Activated CD8-positive, alpha-beta T cell treated with anti-CD3 and anti-CD28 coated beads, Interleukin-2, amount 10 ng/mL, durations not matched to agents 7 days and 5 days (primary cell): ENCODE measurements around the gene CHD6. TPM values are rescaled to one million over a fixed set of nuclear protein-coding genes. Genes with fewer than 3 reads are reported as not detected.

Experiments
- ATAC-seq: fragments of 150-1000 bp; cut with Tn5 transposase; one replicate; pipeline ENCODE4 v1.10.0; 2021; ENCODE audit warnings: moderate library complexity
- CTCF ChIA-PET: fragments of 350-600 bp; sonication (Branson Sonifier 250); formaldehyde crosslinking; loops from one replicate; lab custom pipeline; 2021; ENCODE audit warnings: antibody characterized with exemption; lab: Charles Lee
- POLR2A ChIA-PET: fragments of 350-600 bp; sonication (Branson Sonifier 250); formaldehyde crosslinking; loops from one replicate; lab custom pipeline; 2021; ENCODE audit warnings: antibody characterized with exemption; lab: Charles Lee
- DNase-seq: peaks from one replicate; pipeline ENCODE4 v3.0.0-alpha.2; 2020
- H3K27ac Mint-ChIP-seq: one replicate; pipeline ENCODE4 v1.8.0; 2021; ENCODE audit warnings: mild to moderate bottlenecking, mixed read lengths
- H3K27me3 Mint-ChIP-seq: one replicate; pipeline ENCODE4 v1.8.0; 2021; ENCODE audit warnings: low read depth, mixed read lengths
- H3K36me3 Mint-ChIP-seq: one replicate; pipeline ENCODE4 v1.8.0; 2021; ENCODE audit warnings: low read depth, mixed read lengths
- H3K4me1 Mint-ChIP-seq: one replicate; pipeline ENCODE4 v1.8.0; 2021; ENCODE audit warnings: low read depth, mixed read lengths
- H3K4me3 Mint-ChIP-seq: one replicate; pipeline ENCODE4 v1.8.0; 2021; ENCODE audit warnings: mild to moderate bottlenecking, mixed read lengths
- H3K9me3 Mint-ChIP-seq: one replicate; pipeline ENCODE4 v1.8.0; 2022; ENCODE audit warnings: mixed read lengths; ENCODE audit not compliant: insufficient read depth
- total RNA-seq, 2 experiments: library from RNA; stranded (reverse); gene quantifications; one replicate each; pipeline ENCODE4 v1.2.3, GENCODE V29; 2021

CHD6 gene, protein sequence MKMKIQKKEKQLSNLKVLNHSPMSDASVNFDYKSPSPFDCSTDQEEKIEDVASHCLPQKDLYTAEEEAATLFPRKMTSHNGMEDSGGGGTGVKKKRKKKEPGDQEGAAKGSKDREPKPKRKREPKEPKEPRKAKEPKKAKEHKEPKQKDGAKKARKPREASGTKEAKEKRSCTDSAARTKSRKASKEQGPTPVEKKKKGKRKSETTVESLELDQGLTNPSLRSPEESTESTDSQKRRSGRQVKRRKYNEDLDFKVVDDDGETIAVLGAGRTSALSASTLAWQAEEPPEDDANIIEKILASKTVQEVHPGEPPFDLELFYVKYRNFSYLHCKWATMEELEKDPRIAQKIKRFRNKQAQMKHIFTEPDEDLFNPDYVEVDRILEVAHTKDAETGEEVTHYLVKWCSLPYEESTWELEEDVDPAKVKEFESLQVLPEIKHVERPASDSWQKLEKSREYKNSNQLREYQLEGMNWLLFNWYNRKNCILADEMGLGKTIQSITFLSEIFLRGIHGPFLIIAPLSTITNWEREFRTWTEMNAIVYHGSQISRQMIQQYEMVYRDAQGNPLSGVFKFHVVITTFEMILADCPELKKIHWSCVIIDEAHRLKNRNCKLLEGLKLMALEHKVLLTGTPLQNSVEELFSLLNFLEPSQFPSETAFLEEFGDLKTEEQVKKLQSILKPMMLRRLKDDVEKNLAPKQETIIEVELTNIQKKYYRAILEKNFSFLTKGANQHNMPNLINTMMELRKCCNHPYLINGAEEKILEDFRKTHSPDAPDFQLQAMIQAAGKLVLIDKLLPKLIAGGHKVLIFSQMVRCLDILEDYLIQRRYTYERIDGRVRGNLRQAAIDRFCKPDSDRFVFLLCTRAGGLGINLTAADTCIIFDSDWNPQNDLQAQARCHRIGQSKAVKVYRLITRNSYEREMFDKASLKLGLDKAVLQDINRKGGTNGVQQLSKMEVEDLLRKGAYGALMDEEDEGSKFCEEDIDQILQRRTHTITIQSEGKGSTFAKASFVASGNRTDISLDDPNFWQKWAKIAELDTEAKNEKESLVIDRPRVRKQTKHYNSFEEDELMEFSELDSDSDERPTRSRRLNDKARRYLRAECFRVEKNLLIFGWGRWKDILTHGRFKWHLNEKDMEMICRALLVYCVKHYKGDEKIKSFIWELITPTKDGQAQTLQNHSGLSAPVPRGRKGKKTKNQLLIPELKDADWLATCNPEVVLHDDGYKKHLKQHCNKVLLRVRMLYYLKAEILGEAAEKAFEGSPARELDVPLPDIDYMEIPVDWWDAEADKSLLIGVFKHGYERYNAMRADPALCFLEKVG (N-terminal part only)
- 10 to 100 TPM; 29.1 to 32.2 TPM for total RNA-seq

DNA sequence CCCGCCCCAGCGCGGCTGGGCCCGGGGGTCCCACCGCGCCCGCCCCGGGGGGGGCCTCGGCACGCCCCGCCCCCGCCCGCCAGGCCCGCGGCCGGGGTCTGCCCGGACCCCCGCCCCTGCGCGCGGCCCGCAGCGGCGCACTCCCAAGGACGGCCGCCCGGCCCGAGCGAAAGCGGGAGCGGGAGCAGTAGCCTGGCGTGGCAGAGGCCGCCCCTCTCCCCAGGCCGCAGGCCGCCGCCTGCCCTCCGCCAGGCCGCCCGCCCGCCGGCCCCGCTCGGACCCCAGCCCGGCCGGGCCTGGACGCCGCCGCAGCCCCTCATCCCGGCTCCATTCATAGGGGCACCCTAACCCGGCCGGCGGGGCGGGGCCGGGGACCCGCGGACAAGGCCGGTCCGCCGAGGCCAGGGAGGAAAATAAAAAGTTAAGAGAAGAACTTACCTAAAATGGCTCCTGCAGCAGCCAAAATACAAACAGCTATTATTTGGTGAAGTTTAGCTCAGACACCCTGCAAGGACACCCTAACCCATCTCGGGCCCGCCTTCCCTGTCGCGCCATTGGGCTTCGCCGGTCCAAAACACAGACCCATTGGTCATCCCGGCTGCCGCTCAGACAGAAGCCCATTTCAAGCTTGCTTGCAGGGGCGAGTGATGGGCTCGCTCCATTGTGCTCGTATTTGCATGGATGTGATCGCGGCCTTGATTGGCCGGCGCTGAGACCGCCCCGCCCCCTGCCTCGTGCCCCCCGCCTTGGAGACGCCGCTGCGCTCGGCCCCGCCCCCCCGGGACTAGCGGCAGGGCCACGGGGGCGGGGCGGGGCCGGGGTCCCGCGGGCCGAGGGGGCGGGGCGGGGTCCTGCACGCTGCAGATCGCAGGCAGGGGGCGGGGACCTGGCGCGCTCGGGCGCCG is at the start of gene CHD6:
TSS of gene CHD6 (minus strand) at position 476 of the 905 bp plus-strand sequence. CDS start 67,040 bp downstream, outside the sequence.
- no peaks in the 10 kb centered on the region for H3K36me3 Mint-ChIP-seq
- H3K27me3 Mint-ChIP-seq: peaks cover 15% of the 10 kb centered on the region
- H3K27ac Mint-ChIP-seq: peak within 1 kb of the TSS; percentile 80
- peak; percentile 100 for ATAC-seq
- POLR2A ChIA-PET: interaction anchor here (0.9 to 1.6 kb wide), 5 partner anchors 11 to 209 kb away, joined by 3 to 8 read pairs (median 4); no protein-coding TSS in a partner anchor
- H3K4me3 Mint-ChIP-seq: peak within 1 kb of the TSS; percentile 80
- no peaks in the 10 kb centered on the region for H3K9me3 Mint-ChIP-seq
- peak; percentile 99 for DNase-seq
- CTCF ChIA-PET: interaction anchor here (0.7 to 2.6 kb wide), 5 partner anchors 10 to 165 kb away, joined by 3 to 10 read pairs (median 3); no protein-coding TSS in a partner anchor
- peaks cover 37% of the 10 kb centered on the region for H3K4me1 Mint-ChIP-seq

DNA sequence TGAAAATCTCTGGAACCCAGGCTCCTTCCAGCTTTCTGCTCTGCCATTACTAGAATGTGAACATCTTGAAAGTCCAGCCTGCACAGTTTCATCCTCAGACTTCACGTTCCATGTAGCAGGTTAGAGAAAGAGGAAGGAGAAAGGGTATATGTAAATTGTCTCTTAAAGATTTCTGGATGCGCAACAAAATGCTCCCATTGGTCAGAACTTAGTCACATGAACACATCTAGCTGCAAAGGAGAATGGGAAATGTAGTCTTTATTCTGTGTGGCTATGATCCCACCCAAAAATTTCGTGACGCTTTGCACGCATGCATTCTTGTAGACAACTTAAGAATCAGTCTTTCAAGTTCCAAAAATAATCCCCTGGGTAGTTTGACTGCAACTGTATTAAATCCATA is 46.4 kb upstream of the CHD6 start:
- POLR2A ChIA-PET: no interaction called here

DNA sequence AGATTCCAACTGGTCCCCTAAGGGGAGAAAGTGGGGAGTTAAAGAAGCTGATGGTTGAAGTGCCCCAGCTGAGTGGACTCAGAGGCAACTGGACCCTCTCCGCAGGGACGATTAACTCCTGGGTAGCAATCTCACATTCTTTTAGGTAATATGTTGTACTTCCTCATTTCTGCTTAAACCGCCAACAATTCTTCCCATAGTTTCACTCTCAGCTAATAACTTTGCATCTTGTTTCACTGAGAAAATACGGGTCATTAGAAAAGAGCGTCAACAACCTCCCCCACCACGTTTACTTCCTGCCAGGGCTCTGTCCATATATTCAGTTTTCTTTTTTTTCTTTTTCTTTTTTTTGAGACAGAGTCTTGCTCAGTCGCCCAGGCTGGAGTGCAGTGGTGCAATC is 39.5 kb upstream of the CHD6 start:
- Mint-ChIP-seq H3K36me3 (no peaks in the 10 kb centered on the region), H3K4me3 (no peak overlapping the region), H3K27me3 (peaks cover 12% of the 10 kb centered on the region), H3K4me1 (peaks cover 8% of the 10 kb centered on the region), H3K9me3 (no peaks in the 10 kb centered on the region), H3K27ac (no peak overlapping the region)
- ATAC-seq: no peak
- DNase-seq: no peak
- ChIA-PET CTCF (no interaction called here), POLR2A (no interaction called here)

More for the DNA sequence above, 46.4 kb upstream of the CHD6 start:
- peaks cover 21% of the 10 kb centered on the region for H3K27me3 Mint-ChIP-seq
- no peaks in the 10 kb centered on the region for H3K9me3 Mint-ChIP-seq
- no peak overlapping the region for H3K4me3 Mint-ChIP-seq
- DNase-seq: no peak
- no peaks in the 10 kb centered on the region for H3K36me3 Mint-ChIP-seq
- H3K4me1 Mint-ChIP-seq: peaks cover 3% of the 10 kb centered on the region
- ATAC-seq: no peak
- CTCF ChIA-PET: no interaction called here
- H3K27ac Mint-ChIP-seq: no peak overlapping the region

DNA sequence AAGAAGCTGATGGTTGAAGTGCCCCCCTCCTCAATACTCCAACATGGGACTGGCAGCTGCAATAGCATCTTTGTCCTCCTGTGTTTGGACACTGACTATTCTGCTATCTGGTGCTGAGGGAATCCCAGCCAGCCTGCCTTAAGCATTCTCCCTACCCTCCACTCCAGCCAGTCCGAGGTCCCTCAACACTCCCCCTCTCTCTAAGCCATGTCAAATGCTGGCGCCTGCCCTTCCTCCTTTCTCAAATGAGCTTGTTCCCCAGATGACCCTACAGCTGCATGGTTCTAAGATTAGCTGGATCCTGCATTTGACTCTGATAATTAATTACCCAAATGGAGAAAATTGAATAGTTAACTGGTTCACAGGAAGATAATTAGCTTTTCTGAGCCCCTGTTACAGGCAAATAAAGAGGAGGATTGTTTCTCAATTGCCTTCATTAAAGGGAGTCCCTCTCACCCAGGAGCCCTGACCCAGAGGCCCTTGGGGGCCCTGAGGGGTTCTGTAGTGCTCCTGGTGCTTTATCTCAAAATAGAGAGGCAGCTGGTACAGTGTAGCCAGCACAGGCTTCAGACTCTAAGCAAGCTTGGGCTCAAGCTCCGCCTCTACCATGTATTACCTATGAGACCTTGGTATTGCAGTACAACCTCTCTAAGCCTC is 37.9 kb upstream of the CHD6 start:
- no peak overlapping the region for H3K4me3 Mint-ChIP-seq
- no peaks in the 10 kb centered on the region for H3K9me3 Mint-ChIP-seq
- H3K36me3 Mint-ChIP-seq: no peaks in the 10 kb centered on the region
- ATAC-seq (no peak), DNase-seq (no peak)
- H3K4me1 Mint-ChIP-seq: peaks cover 8% of the 10 kb centered on the region
- ChIA-PET POLR2A (no interaction called here), CTCF (no interaction called here)
- no peak overlapping the region for H3K27ac Mint-ChIP-seq
- peaks cover 6% of the 10 kb centered on the region for H3K27me3 Mint-ChIP-seq

DNA sequence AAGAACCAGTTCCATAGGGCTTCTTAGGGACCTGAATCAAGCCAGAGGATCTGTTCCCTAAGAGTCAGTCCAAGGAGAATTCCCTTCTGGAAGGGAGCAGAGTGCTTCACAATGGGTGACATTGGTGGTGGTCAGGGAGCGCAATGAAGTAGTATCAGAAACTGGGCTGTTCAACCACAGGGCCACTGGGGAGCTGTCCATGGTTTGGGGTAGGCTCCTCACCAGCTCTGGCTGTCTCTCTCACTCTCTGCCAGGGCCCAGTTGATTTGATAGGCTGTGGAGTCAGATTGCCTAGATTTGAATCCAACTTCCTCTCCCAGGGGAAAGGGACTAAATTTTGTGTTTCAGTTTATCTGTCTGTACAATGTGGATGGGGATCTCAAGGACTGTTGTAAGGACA is 36.7 kb upstream of the CHD6 start:
- ATAC-seq: no peak
- peaks cover 8% of the 10 kb centered on the region for H3K4me1 Mint-ChIP-seq

DNA sequence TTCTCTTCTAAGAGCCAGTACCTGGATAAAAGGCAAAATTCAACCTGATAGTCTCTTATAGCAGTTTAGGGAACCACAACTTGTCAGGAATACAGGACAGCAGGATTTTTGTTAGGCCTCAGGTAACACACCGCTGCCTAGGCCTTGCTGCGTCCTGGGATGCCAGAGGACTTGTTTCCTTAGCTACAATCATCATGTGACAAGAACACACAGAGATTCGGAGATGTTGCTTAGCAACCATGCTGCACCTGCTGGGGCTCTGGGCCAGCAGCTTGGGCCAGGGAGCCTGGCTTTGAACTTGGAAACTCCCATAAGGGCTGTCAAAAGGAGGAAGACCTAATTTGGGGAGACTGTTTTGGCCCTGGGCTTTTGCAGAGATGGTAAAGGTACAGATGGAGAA is 36.1 kb upstream of the CHD6 start:
- Mint-ChIP-seq H3K9me3 (no peaks in the 10 kb centered on the region), H3K4me1 (peaks cover 3% of the 10 kb centered on the region), H3K36me3 (no peaks in the 10 kb centered on the region), H3K27me3 (peaks cover 3% of the 10 kb centered on the region), H3K4me3 (no peak overlapping the region), H3K27ac (no peak overlapping the region)
- CTCF ChIA-PET: no interaction called here
- DNase-seq (no peak), ATAC-seq (no peak)
- POLR2A ChIA-PET: no interaction called here

More for the DNA sequence above, 36.7 kb upstream of the CHD6 start:
- no peaks in the 10 kb centered on the region for H3K9me3 Mint-ChIP-seq
- DNase-seq: peak; percentile 22
- H3K4me3 Mint-ChIP-seq: no peak overlapping the region
- POLR2A ChIA-PET: no interaction called here
- H3K27me3 Mint-ChIP-seq: peaks cover 3% of the 10 kb centered on the region
- H3K27ac Mint-ChIP-seq: no peak overlapping the region
- CTCF ChIA-PET: no interaction called here
- H3K36me3 Mint-ChIP-seq: no peaks in the 10 kb centered on the region

DNA sequence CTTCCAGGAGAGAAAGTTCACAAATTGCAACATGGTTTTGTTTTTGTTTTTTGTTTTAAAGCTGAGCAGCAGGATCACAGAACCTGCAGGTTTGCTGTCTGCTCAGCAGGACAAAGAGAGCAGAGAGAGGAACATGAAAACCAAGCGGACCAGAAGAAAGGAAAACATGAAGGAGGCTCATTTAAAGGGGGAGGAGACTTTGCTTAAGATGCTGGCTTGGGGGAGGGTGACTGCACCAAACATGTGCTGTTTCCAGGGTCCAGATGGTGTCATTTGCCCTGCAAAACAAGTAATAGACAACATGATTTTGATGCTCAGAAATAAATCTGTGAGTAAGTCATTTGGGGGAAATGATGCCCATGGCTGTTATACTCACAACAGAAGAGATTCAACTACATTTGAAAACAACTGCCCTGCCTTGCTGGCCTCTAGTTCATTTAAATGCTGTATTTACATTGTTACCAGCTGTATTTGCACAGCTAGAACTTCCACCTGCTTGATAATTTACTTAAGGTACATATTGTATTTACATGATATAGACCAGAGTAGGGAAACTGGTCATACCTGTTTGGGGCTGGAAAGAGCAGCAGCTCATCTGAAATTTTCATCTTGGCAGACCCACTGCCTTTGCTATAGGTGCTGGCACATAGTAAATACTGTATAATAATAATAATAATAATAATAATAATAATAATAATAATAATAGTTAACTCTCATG is 32.2 kb upstream of the CHD6 start:
- Mint-ChIP-seq H3K4me3 (no peak overlapping the region), H3K9me3 (no peaks in the 10 kb centered on the region), H3K36me3 (no peaks in the 10 kb centered on the region), H3K4me1 (no peaks in the 10 kb centered on the region), H3K27ac (no peak overlapping the region), H3K27me3 (peaks cover 2% of the 10 kb centered on the region)
- CTCF ChIA-PET: no interaction called here
- no peak for DNase-seq
- ATAC-seq: no peak
- POLR2A ChIA-PET: no interaction called here

DNA sequence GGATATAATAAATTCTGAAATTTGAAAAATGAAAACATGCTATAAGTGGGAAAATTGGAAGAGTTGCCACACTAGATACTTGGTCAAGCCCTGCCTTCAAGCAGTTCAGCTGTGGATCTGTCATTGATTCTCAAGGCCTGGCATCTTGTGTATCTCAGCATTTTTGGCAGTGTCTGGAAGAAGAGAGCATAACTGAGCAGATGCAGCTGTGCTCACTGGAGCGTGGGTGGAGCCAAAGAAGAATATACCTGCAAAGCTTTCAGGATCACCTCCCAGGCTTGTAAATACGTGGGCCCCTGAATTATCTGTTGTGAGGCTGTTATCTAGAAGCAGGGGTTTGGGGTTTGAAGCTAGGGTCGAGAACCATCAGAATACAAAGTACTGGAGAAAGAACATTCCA is 31.3 kb upstream of the CHD6 start:
- H3K36me3 Mint-ChIP-seq: no peaks in the 10 kb centered on the region
- CTCF ChIA-PET: no interaction called here
- H3K27ac Mint-ChIP-seq: no peak overlapping the region

DNA sequence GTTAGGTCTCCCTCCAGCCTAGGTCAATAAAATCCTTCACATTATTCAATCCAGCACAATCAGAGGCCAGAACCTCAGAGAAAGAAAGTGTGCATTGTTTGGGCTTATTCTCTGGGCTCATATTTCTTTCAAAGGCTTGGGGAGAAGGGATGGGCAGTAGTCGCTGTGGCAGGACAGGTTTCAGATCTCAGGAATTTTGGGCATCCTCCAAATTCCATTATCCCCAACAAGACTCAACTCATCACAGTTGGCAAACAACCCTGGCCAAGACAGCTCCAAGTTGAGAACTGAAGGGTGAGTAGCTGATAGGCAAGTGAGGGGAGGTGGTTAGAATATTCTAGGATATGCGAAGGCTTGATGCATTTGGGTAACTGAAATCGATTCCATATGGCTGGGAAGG is 27.2 kb upstream of the CHD6 start:
- Mint-ChIP-seq H3K27ac (no peak overlapping the region), H3K9me3 (no peaks in the 10 kb centered on the region), H3K4me1 (no peaks in the 10 kb centered on the region), H3K4me3 (no peak overlapping the region), H3K36me3 (no peaks in the 10 kb centered on the region), H3K27me3 (peaks cover 8% of the 10 kb centered on the region)
- POLR2A ChIA-PET: no interaction called here
- no peak for ATAC-seq
- DNase-seq: no peak
- CTCF ChIA-PET: no interaction called here

More for the DNA sequence above, 31.3 kb upstream of the CHD6 start:
- Mint-ChIP-seq H3K27me3 (peaks cover 2% of the 10 kb centered on the region), H3K9me3 (no peaks in the 10 kb centered on the region), H3K4me3 (no peak overlapping the region), H3K4me1 (no peaks in the 10 kb centered on the region)
- no peak for ATAC-seq
- no peak for DNase-seq
- POLR2A ChIA-PET: no interaction called here

DNA sequence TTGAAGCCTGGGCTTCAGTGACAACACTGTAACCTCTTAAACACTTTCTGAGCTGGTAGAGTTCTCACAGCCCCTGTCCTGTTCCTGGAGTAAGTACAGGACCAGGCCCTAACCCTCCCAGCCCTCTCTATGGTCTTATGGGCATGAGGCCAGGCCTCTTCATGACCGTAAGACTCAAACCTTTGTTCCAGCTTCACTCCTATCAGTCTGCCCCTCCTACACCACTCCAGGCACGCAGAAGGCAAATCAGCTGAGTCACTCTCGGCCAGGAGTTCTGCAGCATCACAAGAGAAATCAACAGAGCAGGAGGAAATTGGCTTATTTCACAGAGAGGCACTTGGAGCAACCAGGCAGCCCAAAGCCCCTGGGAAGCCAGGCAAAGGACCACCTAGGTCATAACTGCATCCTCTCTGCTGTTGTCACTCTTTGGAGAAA is 25.3 kb upstream of the CHD6 start:
- H3K36me3 Mint-ChIP-seq: no peaks in the 10 kb centered on the region
- DNase-seq (no peak), ATAC-seq (no peak)
- CTCF ChIA-PET: no interaction called here
- H3K4me1 Mint-ChIP-seq: no peaks in the 10 kb centered on the region
- POLR2A ChIA-PET: no interaction called here
- peaks cover 18% of the 10 kb centered on the region for H3K27me3 Mint-ChIP-seq
- H3K9me3 Mint-ChIP-seq: no peaks in the 10 kb centered on the region
- H3K27ac Mint-ChIP-seq: no peak overlapping the region
- H3K4me3 Mint-ChIP-seq: no peak overlapping the region
